K562 (cell line): ENCODE measurements around the gene UTP11. TPM values are rescaled to one million over a fixed set of nuclear protein-coding genes. Genes with fewer than 3 reads are reported as not detected.
A peak's percentile ranks its signal among the peaks of the same experiment; 100 is the strongest.

Experiments used
- ATF2 ChIP-seq: sonication (generic); formaldehyde crosslinking; IDR thresholded peaks from 2 replicates; pipeline ENCODE4 v1.8.1; 2022; ENCODE audit warnings: missing genetic modification reagents
- CBX2 ChIP-seq: fragments of 200-600 bp; sonication (generic); IDR thresholded peaks from one replicate; pipeline ENCODE4 v1.6.1; 2012; ENCODE audit warnings: mild to moderate bottlenecking, low read length, inconsistent platforms; ENCODE audit not compliant: insufficient read depth, poor library complexity, severe bottlenecking
- CEBPG ChIP-seq, 3 experiments: fragments of 200-800 bp in 1 of 3; sonication (Bioruptor generic) in 1 of 3; sonication (generic) in 1 of 3; formaldehyde crosslinking in 1 of 3; IDR thresholded peaks in 2 of 3; conservative IDR thresholded peaks in 1 of 3; 2 replicates each; pipeline versions ENCODE4 v1.6.1 to v1.8.0; 2016 to 2022; ENCODE audit warnings: missing compliant biosample characterization in 2 of 3, missing genetic modification characterization in 2 of 3, mild to moderate bottlenecking in 1 of 3, missing genetic modification reagents in 1 of 3
- CTBP1 ChIP-seq: fragments of 450-650 bp; IDR thresholded peaks from 2 replicates; pipeline ENCODE4 v1.6.1; 2016; ENCODE audit warnings: borderline replicate concordance
- JUND ChIP-seq, 2 experiments: IDR thresholded peaks; 2 replicates in 1 of 2; 3 replicates in 1 of 2; pipeline ENCODE4 v1.6.1; 2011; ENCODE audit warnings: borderline replicate concordance in 2 of 2, low read depth in 2 of 2, low read length in 2 of 2, improper control_type of control experiment in 1 of 2, missing biosample characterization in 1 of 2, missing genetic modification characterization in 1 of 2, missing genetic modification reagents in 1 of 2
- KLF16 ChIP-seq: IDR thresholded peaks from 2 replicates; pipeline ENCODE4 v1.6.1; 2016; ENCODE audit warnings: antibody characterized with exemption
- MLLT1 ChIP-seq, 2 experiments: fragments of 450-650 bp; IDR thresholded peaks; 2 replicates each; pipeline ENCODE4 v1.6.1; 2016
- MYC ChIP-seq, 2 experiments: fragments of 250-450 bp in 1 of 2; sonication (Bioruptor Pico) in 1 of 2; IDR thresholded peaks; 2 replicates each; pipeline versions ENCODE4 v1.5.1 to v1.6.1; 2012 to 2021; ENCODE audit warnings: low read depth in 2 of 2, borderline replicate concordance in 1 of 2, improper control_type of control experiment in 1 of 2, low read length in 1 of 2, mild to moderate bottlenecking in 1 of 2, moderate library complexity in 1 of 2
- SMC3 ChIP-seq: conservative IDR thresholded peaks from 2 replicates; pipeline ENCODE4 v1.6.1; 2011; ENCODE audit warnings: low read depth, low read length, improper control_type of control experiment; ENCODE audit not compliant: insufficient read depth
- TSHZ1 ChIP-seq: fragments of 250-450 bp; sonication (Bioruptor Pico); IDR thresholded peaks from 2 replicates; pipeline ENCODE4 v1.4.0; 2020; ENCODE audit warnings: mild to moderate bottlenecking, moderate library complexity
- VEZF1 ChIP-seq: fragments of 200-800 bp; sonication (Bioruptor generic); IDR thresholded peaks from 2 replicates; pipeline ENCODE4 v1.6.1; 2017; ENCODE audit warnings: missing genetic modification characterization, missing compliant biosample characterization
- ZNF146 ChIP-seq: IDR thresholded peaks from one replicate; pipeline ENCODE4 v1.6.1; 2018; ENCODE audit warnings: missing compliant biosample characterization; ENCODE audit not compliant: unreplicated experiment
- ZNF165 ChIP-seq: fragments of 250-450 bp; sonication (Bioruptor Pico); IDR thresholded peaks from 2 replicates; pipeline ENCODE4 v1.4.0; 2020; ENCODE audit warnings: borderline replicate concordance
- ZNF830 ChIP-seq: fragments of 250-450 bp; sonication (Bioruptor Pico); IDR thresholded peaks from 2 replicates; pipeline ENCODE4 v1.5.0; 2021; ENCODE audit warnings: mild to moderate bottlenecking
- polyA plus RNA-seq, 8 experiments: library from polyadenylated mRNA; depleted of rRNA in 4 of 8; stranded (reverse) in 5 of 8; unstranded in 3 of 8; fragments of >200 nt; fragmentation: Nextera tagmentation in 2 of 8; fragmentation: Illumina TruSeq in 1 of 8; extraction: Ambion mirVana in 2 of 8; extraction: Trizol in 1 of 8; gene quantifications; 2 replicates each; pipeline versions ENCODE4 v1.2.1 to v1.2.3, GENCODE V29; 2011 to 2014; ENCODE audit warnings: inconsistent platforms in 1 of 8, missing spikeins in 1 of 8
- total RNA-seq, 7 experiments: library from RNA; depleted of rRNA in 6 of 7; stranded (reverse); fragments of >200 nt in 6 of 7; fragmentation: Illumina TruSeq in 2 of 7; extraction: Trizol in 2 of 7; gene quantifications; 2 replicates each; pipeline versions ENCODE4 v1.2.1 to v1.2.3, GENCODE V29; 2011 to 2021; ENCODE audit warnings: low replicate concordance in 1 of 7

The UTP11 gene
- total and polyA plus RNA-seq, 9 of the 15 experiments (the other 6 are each of a cell fraction or from before 2014, with no cell fraction given), result 91.1 to 378 (median 221) TPM

GRCh38 chr1:38037221-38037939, 24.8 kb downstream of the UTP11 start (continued):
- TF ChIP-seq ATF2 (no peak), ZNF830 (no peak), CEBPG (CRISPR knock-in tag; IDR thresholded peaks at IDR 0.05) (no peak), CEBPG (tag; conservative IDR thresholded peaks at IDR 0.05 in 1 of 2, IDR thresholded peaks at IDR 0.05 in 1 of 2) (peak in 1 of 2 experiments; percentile 66; a peak in 3 of 4 replicates), TSHZ1 (CRISPR knock-in tag) (no peak), MLLT1 (IDR thresholded peaks at IDR 0.05) (peak in 1 of 2 experiments; percentile 53; a peak in 1 of 4 replicates), JUND (IDR thresholded peaks at IDR 0.05; ENCODE audit: borderline replicate concordance, low read depth, low read length) (no peak), JUND (tag; IDR thresholded peaks at IDR 0.05; ENCODE audit: borderline replicate concordance, low read depth, low read length) (no peak), CBX2 (no peak), CTBP1 (0 out of 2 replicates have a peak, but pooled peaks have one; percentile 13), ZNF146 (CRISPR knock-in tag) (no peak), KLF16 (peak; percentile 44; the same call in 1 of the 2 replicates), SMC3 (peak; percentile 58; the same call in 1 of the 2 replicates), MYC (IDR thresholded peaks at IDR 0.05; ENCODE audit: low read depth, low read length) (0 out of 2 replicates have a peak, but pooled peaks have one; percentile 15), MYC (CRISPR knock-in tag; IDR thresholded peaks at IDR 0.05; ENCODE audit: borderline replicate concordance, low read depth) (no peak), VEZF1 (peak; percentile 87), ZNF165 (CRISPR knock-in tag) (no peak)
